Activated CD4-positive, alpha-beta T cell treated with anti-CD3 and anti-CD28 coated beads, Interleukin-2, Interleukin-4, amounts not matched to agents 100 ng/mL and 50 ng/mL, durations not matched to agents 16 hours and 8 hours (primary cell): Measurements from ENCODE around the gene TNS3.

Experiments used
- DNase-seq: peaks from one replicate; pipeline ENCODE4 v3.0.0-alpha.2; 2020; ENCODE audit warnings: low spot score

The TNS3 gene

GRCh38 chr7:47521816-47522561 is 59.9 kb downstream of the TNS3 start:
- DNase-seq: no peak

- no peak for DNase-seq
Observed at GRCh38 chr7:47521011-47521795, 60.7 kb downstream of the TNS3 start.

- no peak for DNase-seq
Observed at GRCh38 chr7:47520406-47520805, 61.5 kb downstream of the TNS3 start.

GRCh38 chr7:47518827-47519226 is 63.1 kb downstream of the TNS3 start:
- no peak for DNase-seq

GRCh38 chr7:47517821-47518480 is 64.0 kb downstream of the TNS3 start:
- no peak for DNase-seq

GRCh38 chr7:47516985-47517600 is 64.8 kb downstream of the TNS3 start:
- DNase-seq: no peak

GRCh38 chr7:47516386-47516785 is 65.5 kb downstream of the TNS3 start:
- DNase-seq: no peak

- DNase-seq: no peak
Observed at GRCh38 chr7:47515305-47515834, 66.5 kb downstream of the TNS3 start.

GRCh38 chr7:47514818-47515217 is 67.1 kb downstream of the TNS3 start:
- DNase-seq: no peak

GRCh38 chr7:47514367-47514766 is 67.5 kb downstream of the TNS3 start:
- DNase-seq: no peak

GRCh38 chr7:47513741-47514241 is 68.1 kb downstream of the TNS3 start:
- no peak for DNase-seq

GRCh38 chr7:47512481-47513176 is 69.3 kb downstream of the TNS3 start:
- no peak for DNase-seq

GRCh38 chr7:47511699-47512370 is 70.1 kb downstream of the TNS3 start:
- no peak for DNase-seq

- no peak for DNase-seq
Observed at GRCh38 chr7:47510786-47511185, 71.1 kb downstream of the TNS3 start.

GRCh38 chr7:47510192-47510591 is 71.7 kb downstream of the TNS3 start:
- no peak for DNase-seq

- no peak for DNase-seq
Observed at GRCh38 chr7:47509571-47509970, 72.3 kb downstream of the TNS3 start.

- no peak for DNase-seq
Observed at GRCh38 chr7:47508389-47509380, 73.2 kb downstream of the TNS3 start.

- DNase-seq: no peak
Observed at GRCh38 chr7:47507522-47507921, 74.4 kb downstream of the TNS3 start.
